Right kidney (tissue), 1 donor: Measurements from ENCODE around the gene CPVL.

Experiments used
- DNase-seq: peaks from one replicate; pipeline ENCODE4 v3.0.0-alpha.2; 2016

The CPVL gene

DNA sequence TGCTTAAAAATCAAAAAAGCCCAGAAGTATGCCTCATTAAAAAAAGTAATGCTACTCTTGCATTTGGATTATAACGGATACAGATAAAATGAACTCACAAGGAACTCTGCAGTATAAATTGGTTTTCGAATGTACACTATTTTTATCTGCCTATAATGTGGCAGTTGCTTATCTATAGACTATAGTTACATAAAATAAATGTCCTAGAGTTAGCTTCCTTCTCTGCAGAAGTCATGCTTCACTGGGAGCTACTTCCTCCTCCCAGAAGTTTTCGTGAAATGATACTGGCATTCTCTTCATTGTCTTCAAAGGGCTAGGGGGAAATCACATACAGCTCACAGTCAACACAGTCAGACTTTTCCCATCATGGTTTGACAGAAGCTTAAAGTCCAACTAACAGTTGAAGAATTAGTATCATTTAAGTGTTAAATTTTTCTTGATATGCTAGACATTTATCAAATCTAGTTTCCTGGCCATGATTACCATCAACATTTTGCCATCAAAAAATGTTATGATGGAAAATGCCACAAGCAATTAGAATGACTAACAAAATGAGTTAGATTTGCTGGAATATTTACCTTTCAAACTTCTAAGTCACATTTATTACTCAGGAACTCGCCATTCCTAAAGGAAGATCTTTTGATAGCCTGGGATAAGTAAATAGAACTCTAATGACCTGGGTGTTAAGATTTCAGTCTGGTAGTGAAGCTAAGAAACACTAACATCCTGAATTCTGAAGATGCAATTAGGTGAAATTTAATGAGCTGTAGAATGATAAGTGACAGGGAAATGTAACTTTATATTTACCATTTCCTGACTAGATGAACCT lies 100.9 kb downstream of the CPVL start:
- DNase-seq = no peak

GRCh38 chr7:29044554-29044953 lies 101.8 kb downstream of the CPVL start:
- DNase-seq = no peak

DNA sequence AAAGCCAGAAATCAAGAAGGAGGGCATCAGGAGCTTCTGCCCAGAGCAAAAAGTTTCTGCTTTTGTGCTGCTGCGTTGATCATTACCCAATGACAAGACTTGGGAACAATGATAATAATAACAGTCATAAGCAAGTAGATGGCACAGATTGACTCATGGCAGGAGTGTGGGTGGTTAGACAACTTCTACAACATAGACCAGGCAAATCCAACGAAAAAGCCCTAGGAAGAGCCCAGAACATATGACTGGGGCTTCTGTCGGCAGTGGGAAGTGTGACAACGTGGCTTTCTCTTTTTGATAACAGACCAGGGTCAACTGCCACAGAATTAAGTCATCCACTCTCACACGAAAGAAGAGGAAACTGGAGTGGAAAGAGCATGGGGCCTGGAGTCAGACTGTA lies 102.8 kb downstream of the CPVL start:
- no peak for DNase-seq

- no peak for DNase-seq
Measured at GRCh38 chr7:29042824-29043231, 103.5 kb downstream of the CPVL start.

DNA sequence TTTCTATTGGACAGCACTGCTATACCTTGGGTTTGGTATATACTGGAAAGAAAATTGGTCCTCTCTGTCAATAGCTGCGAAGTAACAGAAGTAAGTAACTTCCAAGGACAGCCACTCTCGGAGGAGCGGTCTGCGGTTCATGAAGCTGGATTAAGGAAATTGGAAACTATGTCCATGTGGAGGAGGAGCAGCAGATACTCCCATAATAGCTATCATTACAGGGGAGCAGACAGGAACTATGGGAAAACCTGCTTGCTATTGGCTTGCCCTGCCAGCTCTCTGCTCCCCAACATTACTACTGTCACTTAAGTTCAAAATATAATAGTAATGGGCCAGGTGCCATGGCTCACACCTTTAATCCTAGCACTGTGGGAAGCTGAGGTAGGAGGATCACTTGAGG lies 104.3 kb downstream of the CPVL start:
- DNase-seq = no peak

GRCh38 chr7:29040579-29040925 lies 105.8 kb downstream of the CPVL start:
- no peak for DNase-seq

- DNase-seq = peak; percentile 27
Measured at GRCh38 chr7:29039821-29040578, 106.3 kb downstream of the CPVL start.

- no peak for DNase-seq
Measured at GRCh38 chr7:29038463-29038862, 107.9 kb downstream of the CPVL start.

DNA sequence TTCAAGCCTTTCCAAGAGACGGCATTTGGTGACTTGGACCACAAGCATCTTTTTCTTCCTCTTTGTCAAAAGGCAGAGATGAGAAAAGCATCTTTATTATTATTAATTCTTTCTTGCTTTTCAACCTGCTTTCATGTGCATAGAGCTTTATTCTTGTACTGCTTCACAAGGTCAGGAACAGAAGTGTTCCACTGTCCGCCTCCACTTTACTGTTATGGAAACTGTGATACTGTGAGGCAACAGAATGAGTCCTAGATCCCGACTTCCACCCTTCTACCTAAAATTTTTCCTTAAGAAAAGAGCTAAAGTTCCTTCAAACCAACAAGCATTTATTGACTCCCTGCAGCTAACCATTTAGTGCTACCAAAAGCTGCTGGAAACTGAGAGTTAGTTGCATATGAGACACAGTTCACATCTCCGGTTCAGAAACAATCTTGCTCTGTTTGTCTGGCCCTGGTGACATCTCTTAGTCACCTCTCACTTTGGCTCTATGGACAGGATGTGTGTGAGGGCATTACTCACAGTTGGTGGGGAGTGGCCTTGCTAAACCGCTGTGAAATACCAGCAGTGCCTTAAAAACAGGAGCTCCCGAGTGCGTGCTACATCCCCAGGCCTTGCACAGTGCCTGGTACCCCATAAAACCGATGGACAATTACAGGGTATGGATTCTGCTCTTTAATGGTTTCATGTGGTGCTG lies 111.1 kb downstream of the CPVL start:
- DNase-seq = no peak

DNA sequence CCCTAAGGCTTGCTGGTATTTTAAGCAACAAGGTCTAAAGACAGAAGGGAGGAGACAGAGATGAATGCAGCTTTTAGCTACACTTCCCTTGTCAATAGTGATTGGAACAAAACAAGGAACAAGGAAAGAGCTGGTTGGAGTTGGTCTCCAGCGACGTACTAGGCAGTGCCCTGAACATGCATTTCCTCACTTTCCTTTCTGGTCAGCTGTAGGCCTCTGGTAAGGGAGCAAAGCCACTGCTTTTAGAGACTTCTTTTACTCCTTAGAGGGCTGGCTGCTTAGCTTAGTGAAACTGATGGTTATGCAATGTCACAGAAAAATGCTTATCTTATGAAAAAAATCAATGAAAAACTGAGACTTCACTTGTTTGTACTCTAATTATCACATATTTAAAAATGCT lies 112.8 kb downstream of the CPVL start:
- no peak for DNase-seq

GRCh38 chr7:29032146-29032545 lies 114.2 kb downstream of the CPVL start:
- DNase-seq = no peak

DNA sequence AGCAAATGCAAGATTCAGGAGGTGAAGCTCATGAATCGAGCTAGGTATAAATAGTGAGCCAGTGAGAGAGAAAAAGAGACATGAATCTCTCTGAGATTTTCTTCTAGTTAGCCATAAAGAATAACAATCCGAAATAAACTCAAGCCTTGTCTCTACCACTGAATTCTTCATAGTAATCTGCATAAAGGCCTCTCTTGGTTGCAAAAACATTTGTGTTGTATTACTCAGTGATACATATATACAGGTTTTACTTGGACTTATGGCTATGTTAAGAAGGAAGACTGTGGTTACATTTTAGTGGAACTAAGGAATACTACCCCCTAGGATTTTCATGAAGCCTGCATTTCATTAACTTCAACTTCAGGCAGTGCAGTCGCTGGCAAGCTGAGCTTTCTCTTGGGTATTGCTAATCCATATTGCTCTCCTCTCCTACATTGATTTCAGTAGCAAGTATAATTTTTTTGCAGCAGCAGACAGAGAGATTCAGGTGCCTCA lies 115.5 kb downstream of the CPVL start:
- no peak for DNase-seq

DNA sequence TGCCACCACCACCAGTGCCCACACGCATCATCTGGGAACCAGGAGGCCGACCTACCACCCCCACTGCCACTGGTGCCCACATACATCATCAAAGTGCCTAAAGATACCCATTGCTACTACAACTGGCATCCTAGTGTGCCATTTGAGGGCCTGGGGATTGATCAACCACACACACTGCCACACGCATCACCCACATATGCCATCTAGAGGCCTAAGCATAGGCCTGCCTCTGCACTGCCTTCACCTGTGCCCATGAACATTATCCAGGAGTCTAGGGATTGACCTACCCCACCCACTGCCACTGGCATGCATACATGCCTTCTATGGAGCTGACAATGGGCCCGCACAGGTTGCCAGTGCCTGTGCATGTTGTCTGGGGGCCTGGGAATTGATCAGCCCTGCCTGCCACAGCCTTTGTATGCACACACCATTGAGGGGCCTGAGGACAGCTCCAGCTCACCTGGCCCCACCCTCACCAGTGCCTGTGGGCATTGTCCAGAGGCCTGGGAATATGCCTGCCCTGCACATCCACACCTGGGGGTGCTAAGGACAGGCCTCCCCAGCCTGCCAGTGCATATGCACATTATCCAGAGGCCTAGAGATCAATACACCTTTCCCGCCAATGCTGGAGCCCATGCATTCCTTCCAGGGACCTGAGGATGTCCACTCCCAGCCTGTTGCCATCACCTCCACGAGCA lies 123.9 kb downstream of the CPVL start:
- DNase-seq = no peak

GRCh38 chr7:29019896-29020295 lies 126.4 kb downstream of the CPVL start:
- no peak for DNase-seq

DNA sequence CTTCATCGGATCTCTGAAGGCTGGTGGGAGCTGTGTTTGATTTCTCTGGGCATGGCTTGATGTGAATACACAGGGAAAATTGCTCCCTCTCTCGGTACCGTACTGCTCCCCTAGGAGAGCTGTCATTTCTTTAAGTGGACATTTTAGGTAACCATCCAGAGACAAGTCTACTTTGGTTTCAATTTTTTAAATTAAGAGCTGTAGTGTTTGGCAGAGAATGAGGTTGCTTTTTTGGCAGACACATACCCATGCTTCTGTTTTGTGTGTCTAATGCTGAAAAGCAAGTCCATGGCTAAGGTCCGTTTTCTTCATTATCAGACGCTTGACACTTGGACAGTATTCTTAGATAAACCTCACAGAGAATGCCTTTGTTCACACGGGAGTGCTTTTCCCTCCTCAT lies 127.0 kb downstream of the CPVL start:
- no peak for DNase-seq

DNA sequence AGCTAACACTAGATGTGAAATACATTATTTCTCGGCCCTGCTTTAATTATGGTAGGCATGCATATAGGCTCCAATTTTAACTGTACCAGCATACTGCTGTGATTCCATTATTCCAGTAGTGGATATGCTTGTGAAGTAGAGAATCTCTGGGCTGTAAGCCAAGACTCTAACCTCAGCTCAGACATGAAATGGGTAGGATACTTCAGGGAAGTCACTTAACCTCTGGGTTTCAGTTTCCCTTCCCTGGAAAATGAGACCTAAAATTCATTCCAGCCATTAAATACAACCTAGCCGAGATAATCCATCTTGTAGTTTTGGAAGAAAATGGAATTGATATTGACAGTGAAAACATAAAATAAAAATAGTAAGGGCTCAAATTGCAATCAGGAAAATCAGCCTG lies 128.6 kb downstream of the CPVL start:
- no peak for DNase-seq

DNA sequence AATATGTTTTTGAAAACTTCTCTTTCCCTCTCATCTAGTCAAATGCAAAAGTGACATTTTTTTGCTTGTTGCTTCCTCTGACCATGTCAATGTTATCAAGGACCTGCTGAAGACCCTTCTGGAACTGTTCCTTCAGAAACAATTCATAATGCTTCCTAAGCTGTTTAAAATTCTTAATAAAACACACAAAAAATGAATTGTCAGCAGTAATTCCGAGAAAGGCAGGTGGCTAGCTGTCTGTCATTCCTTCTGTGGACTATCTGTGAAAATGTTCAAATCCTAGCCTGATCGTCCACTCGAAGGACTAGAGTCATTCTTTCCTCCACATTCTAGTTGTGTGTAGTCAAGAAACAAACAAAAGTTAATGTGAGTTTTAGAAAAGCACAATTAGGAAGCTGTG lies 131.6 kb downstream of the CPVL start:
- no peak for DNase-seq

- DNase-seq = no peak
Measured at GRCh38 chr7:29013931-29014330, 132.4 kb downstream of the CPVL start.

GRCh38 chr7:29013082-29013695 lies 133.1 kb downstream of the CPVL start:
- no peak for DNase-seq

- no peak for DNase-seq
Measured at GRCh38 chr7:29009947-29010346, 136.4 kb downstream of the CPVL start.

DNA sequence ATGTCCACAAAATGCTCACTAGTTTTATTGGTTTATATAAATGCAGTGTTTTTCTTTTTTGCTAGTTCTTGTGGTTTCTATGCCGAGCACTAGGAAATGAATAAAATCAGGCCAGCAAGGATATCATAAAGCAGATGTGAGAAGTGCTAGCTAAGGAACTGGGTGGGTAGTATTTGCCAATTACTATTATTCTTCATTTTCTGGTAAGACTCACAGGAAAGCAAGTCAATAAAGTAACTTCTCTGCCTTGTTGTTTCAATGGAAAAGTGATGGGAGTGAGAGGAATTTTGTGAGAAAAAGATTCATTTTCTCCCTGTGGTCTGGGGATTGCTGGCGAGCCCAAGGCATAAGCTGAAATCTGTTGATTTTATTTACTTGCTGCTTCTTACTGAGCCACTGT lies 137.7 kb downstream of the CPVL start:
- DNase-seq = no peak

DNA sequence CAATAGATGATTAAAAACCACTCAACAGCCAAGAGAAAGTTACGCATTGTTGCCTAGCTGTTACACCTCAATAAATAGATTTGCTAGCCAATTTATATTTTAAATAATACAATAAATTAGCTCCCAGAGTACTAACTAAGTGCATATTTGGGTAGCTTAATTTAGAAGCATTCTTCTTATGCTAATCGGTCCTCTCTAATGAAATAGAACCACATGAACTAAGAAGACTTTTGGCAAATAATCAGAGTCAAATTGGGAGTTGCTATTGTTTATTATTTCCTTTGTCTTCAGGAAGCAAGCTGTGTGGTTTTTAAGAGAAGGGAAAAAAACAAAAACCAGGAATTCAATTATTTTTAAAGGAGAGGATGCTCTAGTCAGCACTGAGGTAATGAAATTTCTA lies 139.2 kb downstream of the CPVL start:
- no peak for DNase-seq
